GM12891 (cell line): ENCODE results near the gene ARHGAP12.
"Not testable (repeated sequence)": the region's sequence is repeated elsewhere in the genome, so short reads cannot be mapped to it uniquely, and the experiment has no call there.

Experiments
- PAX5 ChIP-seq: IDR thresholded peaks from 2 replicates; pipeline ENCODE4 v1.6.1; 2011; ENCODE audit warnings: low read length, moderate library complexity, mild to moderate bottlenecking; ENCODE audit not compliant: insufficient read depth, severe bottlenecking
- POLR2A ChIP-seq: IDR thresholded peaks from 2 replicates; pipeline ENCODE4 v1.6.1; 2011; ENCODE audit warnings: low read depth, low read length, control low read depth
- POLR2AphosphoS5 ChIP-seq: IDR thresholded peaks from 2 replicates; pipeline ENCODE4 v1.6.1; 2011; ENCODE audit warnings: low read depth, low read length, control low read depth
- SPI1 ChIP-seq: IDR thresholded peaks from 2 replicates; pipeline ENCODE4 v1.6.1; 2011; ENCODE audit warnings: low read depth, low read length, control low read depth
- TAF1 ChIP-seq: IDR thresholded peaks from 2 replicates; pipeline ENCODE4 v1.6.1; 2011; ENCODE audit warnings: low read depth, low read length, control low read depth

DNA sequence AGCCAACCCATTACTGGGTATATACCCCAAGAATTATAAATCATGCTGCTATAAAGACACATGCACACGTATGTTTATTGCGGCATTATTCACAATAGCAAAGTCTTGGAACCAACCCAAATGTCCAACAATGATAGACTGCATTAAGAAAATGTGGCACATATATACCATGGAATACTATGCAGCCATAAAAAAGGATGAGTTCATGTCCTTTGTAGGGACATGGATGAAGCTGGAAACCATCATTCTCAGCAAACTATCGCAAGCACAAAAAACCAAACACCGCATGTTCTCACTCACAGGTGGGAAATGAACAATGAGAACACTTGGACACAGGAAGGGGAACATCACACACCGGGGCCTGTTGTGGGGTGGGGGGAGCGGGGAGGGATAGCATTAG lies 32.9 kb downstream of the ARHGAP12 start:
- not testable (repeated sequence) for TF ChIP-seq POLR2A, POLR2AphosphoS5, PAX5, TAF1, SPI1
